UCSD-AML1 (cell line): ENCODE measurements around the gene DNAJC24.

Experiments
- DNase-seq: peaks from one replicate; lab custom pipeline; 2025; ENCODE audit not compliant: unreplicated experiment; lab: John Stamatoyannopoulos, UW

DNAJC24 gene

DNA sequence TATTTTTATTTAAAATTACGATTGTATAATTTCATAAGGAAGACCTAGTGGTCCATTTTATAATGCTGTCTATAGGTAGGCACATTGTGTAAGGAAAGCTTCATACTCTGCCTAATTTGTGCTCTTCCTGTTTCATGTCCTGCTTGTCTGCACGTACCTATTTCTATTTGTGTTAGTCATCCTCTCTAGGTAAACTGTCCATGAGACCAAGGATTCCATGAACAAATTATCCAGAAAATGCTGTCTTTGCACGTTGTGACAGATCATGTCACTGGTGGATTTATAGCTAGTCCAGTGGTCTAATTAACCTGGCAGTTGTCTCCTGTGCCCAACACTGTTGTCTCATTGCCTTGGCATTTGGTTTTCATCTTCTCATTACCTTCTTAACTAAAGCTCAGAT is 44.7 kb downstream of the DNAJC24 start:
- DNase-seq = no peak

DNA sequence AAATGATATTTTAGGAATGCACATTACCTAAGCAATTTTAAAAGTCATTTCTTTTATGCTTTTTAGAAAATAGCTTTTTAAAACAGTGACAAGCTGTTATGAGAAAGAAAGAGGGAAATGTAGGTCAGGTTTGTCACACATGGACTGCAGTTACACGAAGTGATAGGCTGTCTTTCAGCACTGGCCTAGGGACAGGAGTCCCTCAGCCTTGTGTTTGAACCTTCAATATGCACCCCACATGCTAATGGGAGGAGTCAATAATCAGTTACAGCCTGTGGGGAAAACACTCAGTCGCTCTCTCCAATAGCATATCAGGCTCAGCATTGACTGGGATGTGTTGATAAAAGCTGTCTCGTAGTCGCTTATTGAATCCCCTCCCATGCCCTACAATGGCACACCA is 45.8 kb downstream of the DNAJC24 start:
- DNase-seq = no peak

- DNase-seq = no peak
These were observed 47.7 kb downstream of the DNAJC24 start for GRCh38 chr11:31417357-31417756.

- no peak for DNase-seq
These were observed 48.2 kb downstream of the DNAJC24 start for GRCh38 chr11:31417816-31418215.

DNA sequence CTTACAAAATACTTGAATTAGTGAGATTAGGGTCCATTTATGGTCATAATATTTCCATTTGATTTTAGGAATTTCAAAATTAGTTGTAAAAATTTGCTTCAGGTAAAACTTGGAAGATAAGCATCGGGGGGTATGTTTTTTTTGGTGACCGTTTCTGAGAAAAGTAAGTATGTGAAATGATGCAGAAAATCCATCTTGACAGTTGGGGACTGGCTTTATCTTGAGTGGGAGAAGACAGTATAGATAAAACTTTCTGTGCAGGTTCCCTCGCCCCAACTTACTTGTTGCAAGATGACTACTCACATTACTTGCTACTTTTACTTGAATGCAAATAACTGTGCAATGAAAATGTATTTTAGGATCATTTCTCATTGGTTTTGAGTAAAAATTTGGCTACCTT is 49.5 kb downstream of the DNAJC24 start:
- DNase-seq = no peak

DNA sequence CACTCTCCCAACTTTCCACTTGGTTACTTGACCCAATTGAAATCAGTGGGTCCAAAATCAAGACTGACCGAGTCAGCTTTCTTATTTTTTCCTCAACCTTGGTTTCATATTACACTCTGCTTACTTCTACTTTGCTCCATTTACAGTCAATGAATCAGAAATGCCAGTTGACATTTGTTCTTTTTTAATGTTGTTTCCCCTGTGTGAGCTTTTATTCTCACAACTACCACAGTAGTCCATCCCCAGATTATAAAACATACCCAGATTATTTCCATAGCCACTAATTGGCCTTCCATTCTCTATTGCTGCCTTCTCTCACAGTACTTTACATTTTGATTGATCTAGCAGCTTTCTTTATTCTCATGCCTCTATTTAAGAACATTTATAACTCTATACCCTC is 50.0 kb downstream of the DNAJC24 start:
- DNase-seq = no peak

GRCh38 chr11:31421820-31422219 is 52.2 kb downstream of the DNAJC24 start:
- DNase-seq = no peak

GRCh38 chr11:31422703-31423102 is 53.0 kb downstream of the DNAJC24 start:
- no peak for DNase-seq

DNA sequence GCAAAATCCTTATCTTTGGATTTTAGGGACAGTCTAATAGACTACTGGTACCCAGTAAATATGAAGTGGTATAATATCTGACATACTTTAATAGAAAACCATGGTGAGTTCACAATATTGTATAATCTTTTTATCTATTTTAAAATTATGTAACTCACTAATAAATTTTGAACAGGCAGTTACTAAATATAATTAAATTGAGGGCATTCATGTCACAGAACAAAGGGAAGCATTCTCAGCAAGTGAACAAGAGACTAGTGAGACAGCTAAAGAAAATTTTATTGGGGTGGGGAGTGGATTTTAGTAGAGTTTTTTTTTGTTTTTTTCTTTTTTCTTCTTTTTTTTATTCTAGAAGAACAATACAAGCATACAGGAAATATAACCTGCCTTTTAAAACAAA is 55.0 kb downstream of the DNAJC24 start:
- DNase-seq = no peak

- no peak for DNase-seq
These were observed 64.2 kb downstream of the DNAJC24 start for GRCh38 chr11:31433851-31434250.

- no peak for DNase-seq
These were observed 68.2 kb downstream of the DNAJC24 start for GRCh38 chr11:31437742-31438435.

- no peak for DNase-seq
These were observed 71.6 kb downstream of the DNAJC24 start for GRCh38 chr11:31441296-31441695.

- no peak for DNase-seq
These were observed 72.4 kb downstream of the DNAJC24 start for GRCh38 chr11:31442086-31442485.

GRCh38 chr11:31443802-31444201 is 74.1 kb downstream of the DNAJC24 start:
- no peak for DNase-seq

DNA sequence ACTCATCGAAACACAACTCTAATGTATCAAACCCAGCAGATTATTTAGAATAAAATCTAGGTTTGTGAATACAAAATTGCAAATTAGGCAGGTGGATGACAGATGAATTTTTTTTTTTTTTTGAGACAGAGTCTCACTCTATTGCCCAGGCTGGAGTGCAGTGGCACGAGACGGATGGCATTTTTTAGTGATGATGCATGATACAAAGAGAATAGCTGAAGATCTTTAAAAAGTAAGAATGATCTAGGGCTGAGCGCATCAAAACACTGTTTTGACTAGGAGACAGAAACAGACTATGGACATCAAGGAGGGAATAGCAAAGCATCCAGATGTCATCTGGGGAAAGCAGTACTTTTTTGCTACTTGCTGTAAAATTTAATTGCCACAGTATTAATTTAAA is 76.0 kb downstream of the DNAJC24 start:
- DNase-seq = no peak

GRCh38 chr11:31449040-31449439 is 79.4 kb downstream of the DNAJC24 start:
- no peak for DNase-seq

GRCh38 chr11:31450841-31451240 is 81.2 kb downstream of the DNAJC24 start:
- DNase-seq = no peak

DNA sequence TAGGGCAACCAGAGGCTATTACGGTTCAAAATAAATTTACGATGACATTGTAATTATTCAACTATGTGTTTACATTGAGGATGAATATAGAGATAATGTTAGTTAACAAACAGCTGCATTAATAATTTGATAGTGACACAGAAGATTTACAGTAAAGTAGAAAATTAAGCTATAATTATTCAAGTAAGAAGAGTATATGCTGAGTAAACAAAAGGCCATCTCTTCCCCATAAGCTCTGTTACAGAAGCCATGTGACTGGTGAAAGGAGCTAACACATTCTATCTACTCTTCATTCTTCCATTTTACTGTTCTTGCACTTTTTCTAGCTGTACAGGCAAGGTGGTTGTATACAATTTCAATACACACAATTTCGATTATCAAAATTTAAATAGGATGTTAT is 85.5 kb downstream of the DNAJC24 start:
- DNase-seq = no peak

- no peak for DNase-seq
These were observed 94.8 kb downstream of the DNAJC24 start for GRCh38 chr11:31464436-31464835.

DNA sequence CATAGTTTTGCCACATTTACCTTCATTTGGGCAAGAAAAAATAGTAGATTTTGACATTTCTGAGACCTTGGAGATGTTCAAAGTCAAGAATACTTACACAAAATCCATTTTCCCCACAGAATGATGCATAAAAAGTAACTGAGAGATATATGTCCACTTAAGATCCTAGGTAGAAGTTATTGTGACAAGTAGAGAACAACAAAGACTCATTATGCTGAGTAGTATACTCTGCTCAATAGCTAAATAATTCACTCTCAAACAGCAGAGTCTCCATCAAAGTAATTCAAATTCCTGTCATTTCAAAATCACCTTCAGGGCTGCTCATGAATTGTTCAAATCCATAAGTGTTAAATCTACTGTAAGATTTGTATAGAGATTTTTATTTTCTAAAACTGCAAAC is 104.4 kb downstream of the DNAJC24 start:
- DNase-seq = no peak

- no peak for DNase-seq
These were observed 108.0 kb downstream of the DNAJC24 start for GRCh38 chr11:31477528-31478222.

DNA sequence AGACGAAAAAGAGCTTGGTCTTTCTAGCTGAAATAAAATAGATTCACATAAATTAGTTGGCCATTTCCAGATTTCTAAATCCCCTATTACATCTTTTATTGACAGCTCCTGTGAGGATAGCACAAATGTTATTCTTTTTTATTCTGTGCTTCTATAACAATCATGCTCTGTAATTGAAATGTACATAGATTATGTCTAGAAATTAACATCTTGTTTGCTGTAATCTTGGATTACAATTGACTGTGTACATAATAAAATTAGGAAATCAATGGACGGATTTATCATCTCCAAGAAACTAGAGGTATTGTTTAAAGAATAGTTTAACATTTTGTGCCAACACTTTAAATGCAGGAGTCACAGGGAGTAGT is 108.5 kb downstream of the DNAJC24 start:
- no peak for DNase-seq

- DNase-seq = no peak
These were observed 109.4 kb downstream of the DNAJC24 start for GRCh38 chr11:31479066-31479465.
